HEK293T (cell line): ENCODE measurements around the gene MSMO1.

Experiments used
- CTCF ChIA-PET: fragments of 350-600 bp; formaldehyde crosslinking; extraction: SDS; loops from one replicate; lab custom pipeline; 2021; ENCODE audit warnings: antibody characterized with exemption, inconsistent platforms; lab: Yijun Ruan, JAX
- POLR2A ChIA-PET: fragments of 350-600 bp; formaldehyde crosslinking; extraction: SDS; loops from one replicate; lab custom pipeline; 2020; ENCODE audit warnings: antibody characterized with exemption, inconsistent platforms; lab: Yijun Ruan, JAX
- DNase-seq: peaks from one replicate; pipeline ENCODE4 v3.0.0; 2012; ENCODE audit warnings: mixed read lengths; ENCODE audit errors: extremely low spot score
- ARNT ChIP-seq: fragments of 450-650 bp; IDR thresholded peaks from 2 replicates; pipeline ENCODE4 v1.6.1; 2017; ENCODE audit warnings: mild to moderate bottlenecking
- BHLHE40 ChIP-seq: fragments of 450-650 bp; IDR thresholded peaks from 2 replicates; pipeline ENCODE4 v1.6.1; 2016; ENCODE audit warnings: mild to moderate bottlenecking, moderate library complexity, borderline replicate concordance
- CTBP1 ChIP-seq: fragments of 450-650 bp; IDR thresholded peaks from 2 replicates; pipeline ENCODE4 v1.6.1; 2016; ENCODE audit warnings: borderline replicate concordance
- ELF4 ChIP-seq: fragments of 450-650 bp; IDR thresholded peaks from 2 replicates; pipeline ENCODE4 v1.6.1; 2017; ENCODE audit warnings: antibody characterized with exemption
- FOXA1 ChIP-seq: fragments of 450-650 bp; IDR thresholded peaks from 2 replicates; pipeline ENCODE4 v1.6.1; 2016; ENCODE audit warnings: mild to moderate bottlenecking
- FOXK2 ChIP-seq: fragments of 450-650 bp; IDR thresholded peaks from 2 replicates; pipeline ENCODE4 v1.6.1; 2016; ENCODE audit warnings: mild to moderate bottlenecking
- FOXM1 ChIP-seq: fragments of 450-650 bp; IDR thresholded peaks from 2 replicates; pipeline ENCODE4 v1.6.1; 2017; ENCODE audit warnings: mild to moderate bottlenecking, borderline replicate concordance
- HDGF ChIP-seq: fragments of 450-650 bp; IDR thresholded peaks from 2 replicates; pipeline ENCODE4 v1.6.1; 2017; ENCODE audit warnings: antibody characterized with exemption, borderline replicate concordance
- L3MBTL2 ChIP-seq: fragments of 450-650 bp; conservative IDR thresholded peaks from 2 replicates; pipeline ENCODE4 v1.6.1; 2016; ENCODE audit warnings: mild to moderate bottlenecking
- LEF1 ChIP-seq: fragments of 450-650 bp; IDR thresholded peaks from 2 replicates; pipeline ENCODE4 v1.6.1; 2017; ENCODE audit warnings: mild to moderate bottlenecking, borderline replicate concordance
- NFRKB ChIP-seq: fragments of 450-650 bp; IDR thresholded peaks from 2 replicates; pipeline ENCODE4 v1.6.1; 2016; ENCODE audit warnings: mild to moderate bottlenecking, moderate library complexity
- SP1 ChIP-seq: fragments of 450-650 bp; IDR thresholded peaks from 2 replicates; pipeline ENCODE4 v1.6.1; 2017
- SUZ12 ChIP-seq: fragments of 450-650 bp; IDR thresholded peaks from 2 replicates; pipeline ENCODE4 v1.6.1; 2016; ENCODE audit warnings: mild to moderate bottlenecking
- TARDBP ChIP-seq: fragments of 450-650 bp; IDR thresholded peaks from 2 replicates; pipeline ENCODE4 v1.6.1; 2016
- ZNF384 ChIP-seq: fragments of 450-650 bp; IDR thresholded peaks from 2 replicates; pipeline ENCODE4 v1.6.1; 2016
- TF ChIP-seq, protein P1 (sequence below): fragments of 450-650 bp; IDR thresholded peaks from 2 replicates; pipeline ENCODE4 v1.6.1; 2016

MSMO1 gene

DNA sequence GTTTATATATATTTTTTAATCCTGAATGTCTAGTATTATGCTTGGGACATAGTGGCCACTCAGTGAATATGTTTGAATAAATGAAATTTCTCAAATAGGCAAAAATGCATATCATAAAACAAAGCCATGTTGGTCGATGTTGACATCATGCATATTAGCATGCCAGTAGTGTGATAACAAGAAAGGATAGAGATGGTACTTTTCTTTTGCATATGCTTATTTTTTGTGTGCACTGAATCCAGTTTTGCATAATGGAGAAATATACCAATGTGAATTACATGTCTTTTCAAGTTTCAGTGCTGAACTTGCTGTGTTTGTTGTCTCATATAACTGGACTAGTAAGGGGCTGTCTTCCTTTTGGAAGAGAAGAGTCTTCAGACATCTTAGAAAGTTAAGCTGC is 58.9 kb downstream of the MSMO1 start:
- TF ChIP-seq TARDBP (no peak), FOXM1 (no peak), L3MBTL2 (no peak), SP1 (no peak), ZNF384 (no peak), ELF4 (no peak), FOXK2 (no peak), FOXA1 (no peak), CTBP1 (no peak), NFRKB (no peak), BHLHE40 (no peak), LEF1 (no peak), HDGF (no peak), SUZ12 (no peak)
- TF ChIP-seq, protein P1, sequence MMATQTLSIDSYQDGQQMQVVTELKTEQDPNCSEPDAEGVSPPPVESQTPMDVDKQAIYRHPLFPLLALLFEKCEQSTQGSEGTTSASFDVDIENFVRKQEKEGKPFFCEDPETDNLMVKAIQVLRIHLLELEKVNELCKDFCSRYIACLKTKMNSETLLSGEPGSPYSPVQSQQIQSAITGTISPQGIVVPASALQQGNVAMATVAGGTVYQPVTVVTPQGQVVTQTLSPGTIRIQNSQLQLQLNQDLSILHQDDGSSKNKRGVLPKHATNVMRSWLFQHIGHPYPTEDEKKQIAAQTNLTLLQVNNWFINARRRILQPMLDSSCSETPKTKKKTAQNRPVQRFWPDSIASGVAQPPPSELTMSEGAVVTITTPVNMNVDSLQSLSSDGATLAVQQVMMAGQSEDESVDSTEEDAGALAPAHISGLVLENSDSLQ, result no peak
- DNase-seq, result no peak
- CTCF ChIA-PET, result interaction anchor here (0.7 kb wide), 1 partner anchor 255 kb away, joined by 3 read pairs; no protein-coding TSS in a partner anchor
- POLR2A ChIA-PET, result no interaction called here

DNA sequence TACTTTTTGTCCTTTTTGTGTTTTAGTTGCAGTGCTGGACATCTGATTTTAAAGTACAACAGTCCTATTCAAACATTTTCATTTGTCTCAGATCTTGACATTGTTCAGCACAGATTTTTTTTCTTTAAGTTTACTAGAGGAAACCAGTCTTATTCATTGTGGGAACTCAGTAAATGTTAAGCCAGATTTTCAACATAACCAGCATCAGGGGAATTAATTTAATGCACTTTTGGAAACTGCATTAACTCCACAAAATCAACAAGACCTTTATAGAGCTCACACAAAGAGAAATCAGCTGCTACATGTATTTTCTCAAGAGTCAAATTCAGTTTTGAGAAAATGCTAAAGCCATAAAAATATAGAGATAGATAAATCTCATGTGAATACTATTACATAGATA is 61.3 kb downstream of the MSMO1 start:
- DNase-seq, result no peak
- ChIA-PET CTCF (no interaction called here), POLR2A (no interaction called here)
- no peak for TF ChIP-seq BHLHE40
- no peak for TF ChIP-seq LEF1
- no peak for TF ChIP-seq NFRKB
- no peak for TF ChIP-seq SUZ12
- no peak for TF ChIP-seq FOXA1
- TF ChIP-seq L3MBTL2, result no peak
- no peak for TF ChIP-seq ARNT
- TF ChIP-seq, protein P1, result no peak
- no peak for TF ChIP-seq TARDBP
- TF ChIP-seq FOXK2, result no peak
- no peak for TF ChIP-seq ELF4
- TF ChIP-seq CTBP1, result no peak
- no peak for TF ChIP-seq ZNF384
- TF ChIP-seq HDGF, result no peak
- no peak for TF ChIP-seq FOXM1
- TF ChIP-seq SP1, result no peak
